K562 (cell line): ENCODE measurements around the gene KLF17.

Experiments
- MLX ChIP-seq, 2 experiments: fragments of 450-650 bp in 1 of 2; sonication (generic) in 1 of 2; formaldehyde crosslinking; conservative IDR thresholded peaks; 2 replicates each; pipeline versions ENCODE4 v1.4.0 to v1.8.1; 2020 to 2022; ENCODE audit warnings: mild to moderate bottlenecking in 1 of 2, missing genetic modification reagents in 1 of 2
- ZKSCAN8 ChIP-seq: fragments of 200-800 bp; sonication (Bioruptor generic); IDR thresholded peaks from 2 replicates; pipeline ENCODE4 v1.6.1; 2016; ENCODE audit warnings: missing genetic modification characterization, missing compliant biosample characterization

- no peak for TF ChIP-seq ZKSCAN8 (CRISPR knock-in tag)
- TF ChIP-seq MLX (CRISPR knock-in tag; conservative IDR thresholded peaks at IDR 0.05) = no peak
Measured at GRCh38 chr1:44090429-44091252, 28.0 kb upstream of the KLF17 start.
